ENCODE measurements around the gene ELOVL3.

- TF ChIP-seq POLR2A (IDR thresholded peaks at IDR 0.05): no peak
- TF ChIP-seq CTCF (IDR thresholded peaks at IDR 0.05): no peak
Measured at GRCh38 chr10:102200751-102201640, 25.1 kb upstream of the ELOVL3 start.
